GM19455 (cell line): ENCODE results near the gene EEF2K.

Experiments used
- ATAC-seq: cut with Tn5 transposase; IDR thresholded peaks from one replicate; pipeline ENCODE4 v1.9.1; 2021; ENCODE audit not compliant: unreplicated experiment

The EEF2K gene

GRCh38 chr16:22314661-22315626, 108.9 kb downstream of the EEF2K start:
- ATAC-seq = no peak

- no peak for ATAC-seq
Observed at GRCh38 chr16:22315979-22316378, 109.9 kb downstream of the EEF2K start.

- no peak for ATAC-seq
Observed at GRCh38 chr16:22316411-22316811, 110.3 kb downstream of the EEF2K start.

GRCh38 chr16:22317001-22317530, 111.0 kb downstream of the EEF2K start:
- ATAC-seq = no peak

DNA sequence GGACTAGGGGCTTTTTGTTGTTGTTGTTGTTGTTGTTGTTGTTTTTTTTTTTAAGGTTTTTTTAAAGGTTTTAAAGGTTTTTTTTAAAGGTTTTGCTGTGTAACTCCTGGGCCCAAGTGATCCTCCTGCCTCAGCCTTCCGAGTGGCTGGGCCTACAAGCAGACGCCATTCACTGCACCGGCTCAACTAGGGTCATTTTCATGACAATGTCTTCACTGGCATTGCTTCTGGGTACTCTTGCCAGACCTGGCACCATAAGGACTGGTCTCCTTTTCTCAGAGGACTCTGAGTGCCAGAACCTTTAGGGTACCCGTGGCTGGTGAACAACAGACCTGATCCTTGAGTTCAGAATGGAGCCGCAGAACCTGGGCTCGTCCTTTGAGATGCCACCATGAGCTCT, 111.5 kb downstream of the EEF2K start:
- ATAC-seq = no peak

- no peak for ATAC-seq
Observed at GRCh38 chr16:22318690-22319358, 112.7 kb downstream of the EEF2K start.

DNA sequence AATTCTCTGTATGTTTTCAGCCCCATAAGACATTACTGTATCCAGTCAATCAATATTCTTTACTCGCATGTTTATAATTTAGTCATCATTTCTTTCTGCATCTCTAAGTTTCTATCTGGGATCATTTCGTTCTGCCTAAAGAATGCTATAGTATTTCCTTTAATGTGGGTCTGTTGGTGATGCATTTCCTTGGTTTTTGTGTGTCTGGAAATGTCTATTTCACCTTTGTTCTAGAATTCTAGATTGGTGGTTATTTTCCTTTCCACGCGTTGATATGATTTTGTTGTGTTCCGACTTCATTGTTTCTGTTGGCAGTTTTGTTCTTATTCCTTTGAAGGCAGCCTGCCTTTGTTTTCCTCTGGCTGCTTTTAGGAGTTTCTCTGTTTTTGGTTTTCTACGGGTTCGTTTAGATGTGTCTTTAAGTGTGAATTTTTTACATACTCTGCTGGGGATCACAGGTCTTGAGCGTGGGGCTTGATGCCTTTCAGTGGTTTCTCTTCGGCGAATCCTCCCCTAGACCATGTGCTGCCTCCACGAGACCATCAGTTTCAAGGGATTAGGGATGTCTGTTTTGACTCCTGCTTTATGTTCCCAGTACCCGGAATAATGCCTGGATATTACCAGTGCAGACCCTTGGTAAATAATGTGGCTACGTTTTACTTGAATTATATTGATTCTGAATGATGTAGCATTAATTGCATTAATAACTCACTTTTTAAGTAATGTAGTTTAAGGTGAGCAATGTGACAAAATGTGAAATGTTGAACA, 114.7 kb downstream of the EEF2K start:
- ATAC-seq = no peak

GRCh38 chr16:22321340-22322001, 115.4 kb downstream of the EEF2K start:
- ATAC-seq = no peak

DNA sequence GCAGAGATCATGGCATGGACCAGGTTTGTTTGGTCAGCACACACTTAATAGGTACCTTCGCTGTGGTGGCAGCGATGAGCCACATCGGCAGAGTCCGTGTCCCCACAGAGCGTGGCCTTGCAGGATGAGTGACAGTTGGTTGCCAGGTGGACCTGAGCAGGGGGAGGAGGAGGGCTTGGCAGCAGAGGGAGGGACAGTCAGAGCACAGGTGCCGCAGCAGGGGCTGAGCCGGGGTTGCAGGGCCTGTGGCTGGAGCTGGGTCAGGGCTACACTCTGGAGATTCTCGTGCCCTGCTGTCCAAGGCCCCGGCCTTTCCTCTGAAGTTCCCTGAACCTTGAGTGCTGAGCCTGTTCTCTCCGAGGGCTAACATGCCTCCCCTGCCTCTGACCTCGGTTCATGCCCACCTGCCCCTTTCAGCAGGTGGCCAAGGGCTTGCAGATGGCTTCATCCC, 116.0 kb downstream of the EEF2K start:
- ATAC-seq = no peak

DNA sequence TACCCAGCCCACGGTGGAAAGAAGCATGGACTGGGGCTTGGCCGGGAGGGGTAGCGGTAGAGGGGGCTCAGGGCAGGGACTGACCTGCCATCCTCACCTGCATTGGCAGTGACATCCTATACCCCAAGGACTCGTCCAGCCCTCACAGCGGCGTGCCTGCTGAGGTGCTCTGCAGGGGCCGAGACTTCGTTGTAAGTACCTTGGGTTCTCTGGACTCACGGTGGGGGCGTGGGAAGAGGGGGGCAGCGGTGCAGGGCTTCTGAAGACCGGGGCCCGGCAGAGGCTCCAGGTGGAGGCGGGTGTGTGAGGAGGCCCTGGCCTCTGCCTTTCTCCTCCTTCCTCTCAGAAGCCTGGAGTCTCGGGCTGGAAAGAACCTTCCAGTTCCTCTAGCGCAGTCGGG, 116.7 kb downstream of the EEF2K start:
- ATAC-seq = no peak

DNA sequence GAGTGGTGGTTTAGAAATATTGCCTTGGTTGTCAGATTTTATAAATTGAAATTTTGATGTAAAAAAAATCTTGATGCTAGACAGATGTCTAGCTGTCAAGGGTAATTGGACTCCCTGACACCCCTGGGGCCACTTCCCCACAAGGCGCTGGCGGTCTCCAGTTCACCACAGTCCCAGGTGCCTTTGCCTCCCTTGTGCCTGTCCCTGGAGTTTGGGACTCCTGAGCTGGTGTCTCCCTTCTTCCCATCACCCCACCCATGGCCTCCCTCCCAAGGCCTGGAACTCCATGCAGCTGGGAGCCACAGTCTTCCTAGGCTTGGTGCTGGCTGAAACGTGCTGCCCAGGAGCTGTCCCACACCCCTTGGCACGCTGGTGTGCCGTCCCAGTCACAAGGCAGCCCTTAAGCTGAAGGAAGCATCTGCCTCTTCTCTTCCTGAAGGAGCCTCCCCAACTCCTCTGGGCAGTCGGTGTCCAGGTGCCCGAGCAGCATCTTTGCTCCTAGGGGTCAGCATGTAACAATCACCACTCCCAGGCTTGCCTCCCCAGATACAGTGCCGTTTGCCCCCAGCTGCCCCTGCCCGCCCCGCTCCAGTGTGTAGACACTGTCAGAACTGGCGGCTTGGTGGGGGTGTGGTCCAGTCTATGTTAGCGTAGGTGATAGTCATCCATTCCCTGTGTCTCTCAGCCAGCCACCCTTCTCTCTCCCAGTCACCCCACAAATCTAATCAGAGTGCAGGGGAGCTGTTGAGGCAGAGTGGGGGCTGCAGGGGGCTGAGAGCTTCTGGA, 117.3 kb downstream of the EEF2K start:
- ATAC-seq = no peak

DNA sequence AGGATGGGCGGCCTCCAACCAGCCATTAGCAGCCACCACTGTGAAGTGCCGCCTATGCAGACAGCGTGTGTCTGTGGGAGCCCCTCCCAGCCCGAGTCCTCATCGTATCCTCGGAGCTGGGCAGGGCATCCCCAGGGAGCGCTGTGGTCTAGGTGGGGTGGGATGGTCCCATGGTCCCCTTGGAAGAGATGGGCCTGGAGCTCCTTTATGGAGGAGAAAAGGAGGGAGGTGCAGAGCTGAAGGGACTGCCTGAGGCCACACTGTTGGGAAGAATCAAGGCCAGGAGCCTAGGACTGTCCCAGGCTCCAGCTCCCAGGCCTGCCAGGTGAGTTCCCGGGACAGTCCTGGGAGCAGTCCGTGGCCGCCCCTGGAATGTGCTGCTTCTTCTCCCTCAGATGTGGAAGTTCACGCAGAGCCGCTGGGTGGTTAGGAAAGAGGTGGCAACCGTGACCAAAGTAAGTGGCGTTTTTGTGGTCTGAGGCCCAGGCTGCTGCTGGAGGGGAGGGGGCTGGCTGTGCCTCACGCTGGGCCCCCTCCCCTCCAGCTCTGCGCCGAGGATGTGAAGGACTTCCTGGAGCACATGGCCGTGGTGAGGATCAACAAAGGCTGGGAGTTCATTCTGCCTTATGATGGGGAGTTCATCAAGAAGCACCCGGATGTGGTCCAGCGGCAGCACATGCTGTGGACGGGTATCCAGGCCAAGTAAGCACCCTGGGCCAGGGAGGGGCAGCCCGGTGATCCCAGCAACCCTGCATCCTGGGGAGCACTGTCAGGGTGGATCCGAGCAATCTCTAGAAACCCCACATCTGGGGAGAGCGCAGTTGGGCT, 118.1 kb downstream of the EEF2K start:
- no peak for ATAC-seq

GRCh38 chr16:22324787-22325597, 118.9 kb downstream of the EEF2K start:
- ATAC-seq = no peak

GRCh38 chr16:22325598-22326368, 119.7 kb downstream of the EEF2K start:
- ATAC-seq = no peak

DNA sequence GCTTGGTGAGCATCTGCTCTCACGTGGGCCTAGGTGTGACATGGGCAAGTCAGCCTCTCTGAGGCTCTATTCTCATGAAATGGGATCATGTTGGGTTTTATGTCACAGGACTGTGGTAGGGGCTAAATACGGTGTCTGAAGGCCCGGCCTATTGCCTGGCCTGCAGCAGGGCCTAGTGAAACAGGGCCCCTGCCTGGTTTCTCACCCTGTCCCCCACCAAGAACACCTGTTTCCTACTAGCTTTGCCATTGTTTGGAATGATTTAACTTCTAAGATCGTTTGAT, 120.2 kb downstream of the EEF2K start:
- ATAC-seq = no peak

DNA sequence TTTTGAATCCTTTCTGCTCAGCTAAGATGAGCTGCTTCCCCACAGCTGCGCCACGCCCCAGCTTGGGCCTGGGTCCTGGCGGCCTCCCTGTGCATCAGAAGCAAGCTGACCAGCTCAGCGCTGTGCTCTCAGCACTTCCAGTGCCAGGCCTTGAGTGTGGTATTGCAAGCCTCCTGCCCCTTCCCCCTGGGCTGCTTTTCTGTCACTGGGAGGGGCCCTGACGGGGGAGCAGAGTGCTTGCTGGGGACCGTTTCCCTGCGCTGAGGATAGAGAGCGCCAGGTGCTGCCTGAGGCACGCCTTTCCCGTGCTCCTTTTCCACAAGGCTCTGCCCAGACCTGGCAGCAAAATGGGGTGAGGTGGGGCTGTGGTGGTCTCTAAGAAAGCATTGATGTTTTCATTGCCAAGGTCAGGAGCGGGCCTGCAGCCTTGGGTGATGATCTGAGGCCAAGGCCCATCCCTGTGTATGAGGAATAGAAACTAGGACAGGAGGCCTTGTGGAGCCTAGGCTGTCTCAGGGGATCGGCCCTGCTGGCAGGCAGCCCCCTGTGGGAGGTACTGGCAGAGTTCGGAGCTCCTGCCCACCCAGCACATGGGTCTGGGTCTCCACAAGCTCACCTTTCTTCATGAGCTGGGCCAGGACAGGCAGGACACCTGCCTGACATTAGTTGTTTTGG, 120.8 kb downstream of the EEF2K start:
- no peak for ATAC-seq

GRCh38 chr16:22327446-22327775, 121.3 kb downstream of the EEF2K start:
- no peak for ATAC-seq
